ENCODE results near the gene UBQLN1. TPM values are rescaled to one million over a fixed set of nuclear protein-coding genes. Genes with fewer than 3 reads are reported as not detected.
A peak's percentile ranks its signal among the peaks of the same experiment; 100 is the strongest.

UBQLN1 gene
- total and polyA plus RNA-seq, 2 donors from 2014 or later = 45.6 to 95.3 TPM

DNA sequence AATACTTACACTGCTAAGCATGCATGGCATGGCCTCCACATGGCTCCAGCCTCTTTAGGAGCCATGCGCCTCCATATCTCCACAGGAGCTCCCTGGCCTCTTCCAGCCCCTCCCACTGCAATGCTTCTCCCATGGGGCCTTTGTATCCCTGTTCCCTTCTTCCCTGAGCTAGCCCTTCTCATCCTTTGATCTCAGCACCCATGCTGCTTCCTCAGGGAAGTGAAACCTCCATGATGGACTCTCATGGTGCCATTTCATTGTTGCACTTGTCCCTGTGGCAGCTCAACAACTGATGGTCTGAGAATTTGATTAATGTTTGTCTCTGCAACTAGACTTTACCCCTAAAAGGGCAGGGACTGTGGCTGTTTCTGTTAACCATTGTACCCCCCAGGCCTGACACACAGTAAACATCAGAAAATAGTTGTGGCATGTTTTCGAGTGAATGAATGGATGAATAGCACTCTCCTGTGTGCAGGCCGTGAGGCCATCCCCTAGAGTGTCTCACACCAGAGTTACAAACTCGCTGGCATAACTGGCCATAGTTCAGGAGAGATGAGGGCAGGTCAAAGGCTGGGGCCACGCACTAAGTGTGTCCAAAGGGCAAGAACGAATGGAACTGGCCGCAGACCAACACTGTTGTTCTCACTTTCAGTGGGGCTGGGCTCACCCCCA, 78.2 kb downstream of the UBQLN1 start:
- Histone ChIP-seq H3K4me1 (ENCODE audit: control insufficient read depth in 2 of 3, insufficient read depth in 2 of 3, low read depth in 1 of 3, low read length in 3 of 3) (peaks cover 0 to 7% (median 0%) of the 10 kb centered on the region in 3 donors), H3K4me3 (ENCODE audit: low read length in 3 of 3) (no peak overlapping the region), H3K9ac (ENCODE audit: low read length in 3 of 3) (no peak overlapping the region), H3K27me3 (ENCODE audit: control insufficient read depth, insufficient read depth, low read length) (no peaks in the 10 kb centered on the region), H3K36me3 (ENCODE audit: control insufficient read depth in 2 of 3, insufficient read depth in 3 of 3, low read length in 3 of 3) (no peaks in the 10 kb centered on the region), H3K9me3 (ENCODE audit: control insufficient read depth in 2 of 3, insufficient read depth in 1 of 3, low read length in 3 of 3) (no peaks in the 10 kb centered on the region), H3K27ac (ENCODE audit: low read depth in 2 of 2, low read length in 2 of 2) (peak overlapping the region in 1 of 2 donors; percentile 36)
- TF ChIP-seq, protein P1, sequence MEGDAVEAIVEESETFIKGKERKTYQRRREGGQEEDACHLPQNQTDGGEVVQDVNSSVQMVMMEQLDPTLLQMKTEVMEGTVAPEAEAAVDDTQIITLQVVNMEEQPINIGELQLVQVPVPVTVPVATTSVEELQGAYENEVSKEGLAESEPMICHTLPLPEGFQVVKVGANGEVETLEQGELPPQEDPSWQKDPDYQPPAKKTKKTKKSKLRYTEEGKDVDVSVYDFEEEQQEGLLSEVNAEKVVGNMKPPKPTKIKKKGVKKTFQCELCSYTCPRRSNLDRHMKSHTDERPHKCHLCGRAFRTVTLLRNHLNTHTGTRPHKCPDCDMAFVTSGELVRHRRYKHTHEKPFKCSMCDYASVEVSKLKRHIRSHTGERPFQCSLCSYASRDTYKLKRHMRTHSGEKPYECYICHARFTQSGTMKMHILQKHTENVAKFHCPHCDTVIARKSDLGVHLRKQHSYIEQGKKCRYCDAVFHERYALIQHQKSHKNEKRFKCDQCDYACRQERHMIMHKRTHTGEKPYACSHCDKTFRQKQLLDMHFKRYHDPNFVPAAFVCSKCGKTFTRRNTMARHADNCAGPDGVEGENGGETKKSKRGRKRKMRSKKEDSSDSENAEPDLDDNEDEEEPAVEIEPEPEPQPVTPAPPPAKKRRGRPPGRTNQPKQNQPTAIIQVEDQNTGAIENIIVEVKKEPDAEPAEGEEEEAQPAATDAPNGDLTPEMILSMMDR (IDR thresholded peaks at IDR 0.05; ENCODE audit: borderline replicate concordance, extremely low read depth, insufficient read depth) = no peak
- FAIRE-seq (no peak), DNase-seq (peak in 1 of 5 donors; percentile 15)
- intact Hi-C loops (cut with DNase I) = loop anchor here (10.0 kb wide), 1 partner anchor 285 kb away; no protein-coding TSS in a partner anchor

DNA sequence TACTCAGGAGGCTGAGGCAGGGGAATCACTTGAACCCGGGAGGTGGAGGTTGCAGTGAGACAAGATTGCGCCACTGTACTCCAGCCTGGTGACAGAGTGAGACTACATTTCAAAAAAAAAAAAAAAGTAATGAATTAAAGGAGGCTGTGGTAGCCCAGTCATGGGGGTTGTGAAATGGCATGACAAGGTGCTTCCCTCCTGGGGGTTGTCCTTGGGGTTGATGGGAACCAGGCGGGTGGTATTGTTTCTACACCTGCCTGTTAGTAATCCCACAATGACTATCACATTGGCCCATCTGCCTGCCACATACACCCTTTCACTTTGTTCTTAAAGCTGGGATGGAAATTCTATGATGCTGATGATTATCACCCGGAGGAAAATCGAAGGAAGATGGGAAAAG, 79.2 kb downstream of the UBQLN1 start:
- H3K4me1 ChIP-seq (ENCODE audit: control insufficient read depth in 2 of 3, insufficient read depth in 2 of 3, low read depth in 1 of 3, low read length in 3 of 3) = peaks cover 0 to 12% (median 0%) of the 10 kb centered on the region in 3 donors
- H3K27ac ChIP-seq (ENCODE audit: low read depth in 2 of 2, low read length in 2 of 2) = no peak overlapping the region
- H3K36me3 ChIP-seq (ENCODE audit: control insufficient read depth in 2 of 3, insufficient read depth in 3 of 3, low read length in 3 of 3) = no peaks in the 10 kb centered on the region
- intact Hi-C loops (cut with DNase I) = loop anchor here (10.0 kb wide), 1 partner anchor 286 kb away; no protein-coding TSS in a partner anchor
- H3K9ac ChIP-seq (ENCODE audit: low read length in 3 of 3) = no peak overlapping the region
- no peak for FAIRE-seq
- TF ChIP-seq, protein P1 (IDR thresholded peaks at IDR 0.05; ENCODE audit: borderline replicate concordance, extremely low read depth, insufficient read depth) = no peak
- no peaks in the 10 kb centered on the region for H3K27me3 ChIP-seq (ENCODE audit: control insufficient read depth, insufficient read depth, low read length)
- H3K4me3 ChIP-seq (ENCODE audit: low read length in 3 of 3) = no peak overlapping the region
- no peaks in the 10 kb centered on the region for H3K9me3 ChIP-seq (ENCODE audit: control insufficient read depth in 2 of 3, insufficient read depth in 1 of 3, low read length in 3 of 3)
- no peak for DNase-seq

DNA sequence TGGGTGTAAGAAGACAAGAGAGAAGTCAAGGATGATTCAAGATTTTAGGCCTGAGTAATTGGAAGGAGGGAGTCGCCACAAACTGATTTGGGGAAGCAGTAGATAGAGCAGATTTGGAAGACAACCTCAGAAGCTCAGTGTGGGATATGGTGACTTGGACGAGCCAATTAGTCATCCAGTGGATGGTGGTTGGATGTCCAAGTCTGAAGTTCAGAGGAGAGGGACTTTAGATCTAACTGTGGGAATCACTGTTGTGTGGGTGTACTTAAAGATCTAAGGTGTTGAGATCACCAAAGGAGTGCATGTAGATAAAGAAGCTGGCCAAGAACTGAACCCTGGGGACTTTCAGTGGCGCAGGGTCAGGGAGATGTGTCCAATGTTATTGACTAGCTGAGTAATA, 82.6 kb downstream of the UBQLN1 start:
- no peak overlapping the region for H3K27ac ChIP-seq (ENCODE audit: low read depth in 2 of 2, low read length in 2 of 2)
- FAIRE-seq = no peak

More for the DNA sequence above, 82.6 kb downstream of the UBQLN1 start:
- Histone ChIP-seq H3K27me3 (ENCODE audit: control insufficient read depth, insufficient read depth, low read length) (no peaks in the 10 kb centered on the region), H3K9me3 (ENCODE audit: control insufficient read depth in 2 of 3, insufficient read depth in 1 of 3, low read length in 3 of 3) (no peaks in the 10 kb centered on the region), H3K4me3 (ENCODE audit: low read length in 3 of 3) (no peak overlapping the region), H3K36me3 (ENCODE audit: control insufficient read depth in 2 of 3, insufficient read depth in 3 of 3, low read length in 3 of 3) (no peaks in the 10 kb centered on the region), H3K9ac (ENCODE audit: low read length in 3 of 3) (no peak overlapping the region), H3K4me1 (ENCODE audit: control insufficient read depth in 2 of 3, insufficient read depth in 2 of 3, low read depth in 1 of 3, low read length in 3 of 3) (peaks cover 0 to 16% (median 0%) of the 10 kb centered on the region in 3 donors)
- TF ChIP-seq, protein P1 (IDR thresholded peaks at IDR 0.05; ENCODE audit: borderline replicate concordance, extremely low read depth, insufficient read depth) = no peak
- intact Hi-C loops (cut with DNase I) = loop anchor here (10.0 kb wide), 1 partner anchor 290 kb away; no protein-coding TSS in a partner anchor
- DNase-seq = no peak

Data from kidney (tissue), 14 donors.